BJ (cell line): ENCODE data around the gene USPL1. TPM values are rescaled to one million over a fixed set of nuclear protein-coding genes. Genes with fewer than 3 reads are reported as not detected.

Experiments used
- CTCF ChIA-PET: fragments of 350-600 bp; formaldehyde crosslinking; extraction: SDS; loops from one replicate; lab custom pipeline; 2021; ENCODE audit warnings: antibody characterized with exemption, inconsistent platforms; lab: Yijun Ruan, JAX
- POLR2A ChIA-PET: fragments of 300-600 bp; sonication (Branson Sonifier 250); formaldehyde crosslinking; extraction: SDS; loops from one replicate; lab custom pipeline; 2021; ENCODE audit warnings: antibody characterized with exemption; lab: Charles Lee
- DNase-seq: peaks from one replicate; pipeline ENCODE4 v3.0.0-alpha.2; 2011; ENCODE audit warnings: low read depth
- H3K27me3 ChIP-seq: 2 replicates; pipeline ENCODE4 v1.6.0; 2011; ENCODE audit warnings: low read length; ENCODE audit not compliant: control insufficient read depth, insufficient read depth
- H3K36me3 ChIP-seq: 2 replicates; pipeline ENCODE4 v1.5.1; 2011; ENCODE audit warnings: low read length; ENCODE audit not compliant: control insufficient read depth, insufficient read depth
- H3K4me3 ChIP-seq: 2 replicates; pipeline ENCODE4 v1.5.1; 2011; ENCODE audit warnings: low read depth, mild to moderate bottlenecking, control low read depth, low read length
- polyA plus RNA-seq: library from polyadenylated mRNA; depleted of rRNA; stranded (reverse); fragments of >200 nt; gene quantifications from 2 replicates; pipeline ENCODE4 v1.2.3, GENCODE V29; 2011
- TF ChIP-seq, protein P1 (sequence below): IDR thresholded peaks from 2 replicates; pipeline ENCODE4 v1.5.1; 2011; ENCODE audit warnings: low read depth, mild to moderate bottlenecking, control low read depth, inconsistent platforms, low read length, moderate library complexity; ENCODE audit not compliant: insufficient read depth

Gene USPL1
- polyA plus RNA-seq, 1 experiment: 7.5 TPM

DNA sequence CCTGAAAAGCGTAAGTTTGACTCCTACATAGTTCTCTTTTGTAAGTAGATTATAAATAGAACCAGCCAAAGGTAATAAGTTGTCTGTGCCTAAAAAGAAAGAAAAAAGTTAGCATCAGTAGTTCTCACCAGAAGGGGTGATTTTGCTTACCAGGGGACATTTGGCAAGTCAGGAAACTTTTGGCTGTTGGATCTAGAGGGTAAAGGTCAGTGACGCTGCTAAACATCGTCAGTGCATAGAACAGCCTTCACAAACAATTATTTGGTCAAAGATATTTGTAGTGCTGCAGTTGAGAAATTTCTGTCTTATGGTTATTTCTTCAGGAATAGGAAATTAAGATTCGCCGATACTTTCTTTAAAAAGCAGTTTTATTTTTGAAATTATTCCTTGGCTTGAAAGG, 2.0 kb downstream of the USPL1 start:
- H3K27me3 ChIP-seq: no peaks in the 10 kb centered on the region
- ChIA-PET POLR2A (no interaction called here), CTCF (no interaction called here)
- TF ChIP-seq, protein P1, sequence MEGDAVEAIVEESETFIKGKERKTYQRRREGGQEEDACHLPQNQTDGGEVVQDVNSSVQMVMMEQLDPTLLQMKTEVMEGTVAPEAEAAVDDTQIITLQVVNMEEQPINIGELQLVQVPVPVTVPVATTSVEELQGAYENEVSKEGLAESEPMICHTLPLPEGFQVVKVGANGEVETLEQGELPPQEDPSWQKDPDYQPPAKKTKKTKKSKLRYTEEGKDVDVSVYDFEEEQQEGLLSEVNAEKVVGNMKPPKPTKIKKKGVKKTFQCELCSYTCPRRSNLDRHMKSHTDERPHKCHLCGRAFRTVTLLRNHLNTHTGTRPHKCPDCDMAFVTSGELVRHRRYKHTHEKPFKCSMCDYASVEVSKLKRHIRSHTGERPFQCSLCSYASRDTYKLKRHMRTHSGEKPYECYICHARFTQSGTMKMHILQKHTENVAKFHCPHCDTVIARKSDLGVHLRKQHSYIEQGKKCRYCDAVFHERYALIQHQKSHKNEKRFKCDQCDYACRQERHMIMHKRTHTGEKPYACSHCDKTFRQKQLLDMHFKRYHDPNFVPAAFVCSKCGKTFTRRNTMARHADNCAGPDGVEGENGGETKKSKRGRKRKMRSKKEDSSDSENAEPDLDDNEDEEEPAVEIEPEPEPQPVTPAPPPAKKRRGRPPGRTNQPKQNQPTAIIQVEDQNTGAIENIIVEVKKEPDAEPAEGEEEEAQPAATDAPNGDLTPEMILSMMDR: no peak
- H3K4me3 ChIP-seq: 0 out of 2 replicates have a peak overlapping the region, but pooled peaks have one; percentile 19
- DNase-seq: no peak
- H3K36me3 ChIP-seq: peaks cover 2% of the 10 kb centered on the region; the same call in 1 of the 2 replicates

DNA sequence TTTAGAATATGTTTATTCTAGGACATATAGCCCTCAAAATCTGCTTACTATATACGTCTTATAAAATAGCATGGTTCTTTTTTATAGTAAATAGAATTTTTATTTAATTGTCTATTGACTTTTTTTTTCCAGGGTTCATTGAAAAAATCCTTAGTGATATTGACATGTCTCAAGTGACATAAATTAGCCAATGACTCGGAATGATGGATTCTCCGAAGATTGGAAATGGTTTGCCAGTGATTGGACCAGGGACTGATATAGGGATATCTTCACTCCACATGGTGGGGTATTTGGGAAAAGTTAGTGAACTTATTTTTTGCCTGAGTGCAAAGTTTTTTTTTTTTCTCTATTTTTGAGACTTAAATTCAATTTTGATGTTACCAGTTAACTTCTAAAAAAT, 3.2 kb downstream of the USPL1 start:
- Histone ChIP-seq H3K27me3 (no peaks in the 10 kb centered on the region), H3K4me3 (no peak overlapping the region), H3K36me3 (peaks cover 2% of the 10 kb centered on the region; the same call in 1 of the 2 replicates)
- POLR2A ChIA-PET: no interaction called here
- DNase-seq: no peak
- CTCF ChIA-PET: no interaction called here
- TF ChIP-seq, protein P1: no peak

DNA sequence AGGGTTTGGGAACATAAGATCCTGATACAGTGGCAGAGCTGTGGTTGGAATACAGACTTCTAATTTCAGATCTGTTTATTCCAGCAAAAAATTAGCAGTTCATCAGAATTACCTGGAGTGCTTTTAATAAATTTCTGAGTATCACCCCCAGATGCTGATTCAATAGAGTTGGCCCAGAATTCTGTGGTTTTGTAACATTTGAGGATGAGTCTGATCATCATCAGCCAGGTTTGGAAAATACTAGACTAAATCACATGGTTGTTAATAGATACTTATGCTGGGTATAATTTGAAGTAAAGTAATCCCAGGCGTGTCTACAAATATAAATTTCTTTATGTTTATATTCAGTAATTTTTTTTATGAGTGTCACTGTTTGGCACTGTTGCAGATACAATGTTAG, 4.8 kb downstream of the USPL1 start:
- CTCF ChIA-PET: interaction anchor here (1.0 kb wide), 1 partner anchor 40 kb away, joined by 3 read pairs; no protein-coding TSS in a partner anchor

DNA sequence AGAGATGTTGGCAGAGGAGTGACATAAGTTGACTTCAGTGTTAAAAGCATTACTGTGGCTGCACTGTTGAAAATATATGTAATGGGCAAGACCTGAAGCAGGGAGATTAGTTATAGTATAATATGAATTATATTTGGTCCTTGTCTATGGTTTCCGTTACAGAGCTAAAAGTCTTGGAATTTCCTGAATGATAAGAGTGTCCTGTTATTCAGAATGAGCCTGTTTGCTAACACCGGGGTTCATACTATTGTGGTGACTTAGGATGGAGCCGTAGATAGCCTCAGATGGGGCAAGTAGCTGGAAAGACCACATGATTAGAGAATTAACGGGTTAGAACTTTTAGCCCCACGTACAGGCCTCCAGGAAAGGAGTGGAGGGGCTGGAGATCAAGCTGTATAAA, 5.7 kb downstream of the USPL1 start:
- H3K36me3 ChIP-seq: peaks cover 2% of the 10 kb centered on the region; the same call in 1 of the 2 replicates
- H3K27me3 ChIP-seq: no peaks in the 10 kb centered on the region
- no peak for DNase-seq
- no peak overlapping the region for H3K4me3 ChIP-seq
- TF ChIP-seq, protein P1: no peak
- ChIA-PET POLR2A (no interaction called here), CTCF (no interaction called here)

More for the DNA sequence above, 4.8 kb downstream of the USPL1 start:
- POLR2A ChIA-PET: no interaction called here
- H3K36me3 ChIP-seq: peaks cover 2% of the 10 kb centered on the region; the same call in 1 of the 2 replicates
- DNase-seq: no peak
- TF ChIP-seq, protein P1: no peak
- H3K27me3 ChIP-seq: no peaks in the 10 kb centered on the region
- H3K4me3 ChIP-seq: no peak overlapping the region

DNA sequence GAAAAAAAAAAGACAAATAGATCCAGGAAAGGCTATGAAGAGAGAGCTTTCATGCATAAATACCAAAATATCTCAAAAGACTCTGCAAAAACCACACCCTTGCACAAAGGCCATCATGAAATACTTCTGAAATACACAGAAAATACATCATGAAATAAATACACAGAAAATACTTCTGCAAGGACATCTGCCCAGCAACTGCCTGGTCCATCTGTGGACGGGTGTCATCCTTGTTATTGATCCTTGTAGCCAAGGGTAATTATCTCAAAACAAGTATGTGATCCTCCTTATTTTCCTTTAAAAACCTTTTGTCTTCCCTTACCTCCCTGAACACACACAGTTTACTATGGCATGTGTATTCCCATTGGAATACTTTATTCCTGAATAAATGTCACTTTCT, 6.9 kb downstream of the USPL1 start:
- TF ChIP-seq, protein P1: no peak
- ChIA-PET POLR2A (no interaction called here), CTCF (no interaction called here)
- H3K36me3 ChIP-seq: peaks cover 3% of the 10 kb centered on the region; the same call in 1 of the 2 replicates
- H3K27me3 ChIP-seq: no peaks in the 10 kb centered on the region
- no peak for DNase-seq
- no peak overlapping the region for H3K4me3 ChIP-seq
